Spleen (tissue), 11 donors: ENCODE results near the gene HLA-DMB. TPM values are rescaled to one million over a fixed set of nuclear protein-coding genes. Genes with fewer than 3 reads are reported as not detected.

Source experiments
- DNase-seq: peaks from one replicate; pipeline ENCODE4 v3.0.0-alpha.2; 2020
- H3K27ac ChIP-seq, 8 donors: fragments of 200-600 bp; sonication (generic) in 7 of 8; 1 replicate in 4 of 8; 2 replicates in 4 of 8; pipeline versions ENCODE4 v1.5.0 to v1.8.0; 2016 to 2021; ENCODE audit warnings: inconsistent platforms in 4 of 8, mild to moderate bottlenecking in 4 of 8, moderate library complexity in 1 of 8
- H3K27me3 ChIP-seq, 7 donors: fragments of 200-600 bp; sonication (generic) in 6 of 7; replicated peaks in 1 of 7; 1 replicate in 4 of 7; 2 replicates in 3 of 7; pipeline versions ENCODE4 v1.5.0 to v1.8.0; 2016 to 2021; ENCODE audit warnings: inconsistent platforms in 3 of 7, mild to moderate bottlenecking in 1 of 7
- H3K36me3 ChIP-seq, 6 donors: fragments of 200-600 bp; sonication (generic) in 5 of 6; 1 replicate in 4 of 6; 2 replicates in 2 of 6; pipeline versions ENCODE4 v1.5.0 to v1.8.0; 2016 to 2021; ENCODE audit warnings: inconsistent platforms in 2 of 6
- H3K4me1 ChIP-seq, 6 donors: fragments of 200-600 bp; sonication (generic) in 5 of 6; 1 replicate in 3 of 6; 2 replicates in 3 of 6; pipeline versions ENCODE4 v1.5.0 to v1.8.0; 2016 to 2021; ENCODE audit warnings: inconsistent platforms in 3 of 6
- H3K4me3 ChIP-seq, 8 donors: fragments of 200-600 bp; sonication (generic) in 7 of 8; 1 replicate in 4 of 8; 2 replicates in 4 of 8; pipeline versions ENCODE4 v1.5.0 to v1.8.0; 2016 to 2021; ENCODE audit warnings: inconsistent platforms in 4 of 8, mild to moderate bottlenecking in 4 of 8, moderate library complexity in 2 of 8
- H3K9me3 ChIP-seq, 8 donors: fragments of 200-600 bp; sonication (generic) in 7 of 8; 1 replicate in 4 of 8; 2 replicates in 4 of 8; pipeline versions ENCODE4 v1.5.0 to v1.8.0; 2016 to 2021; ENCODE audit warnings: inconsistent platforms in 4 of 8
- CTCF ChIP-seq, 11 experiments: fragments of 200-600 bp in 7 of 11; fragments of 450-650 bp in 4 of 11; sonication (generic) in 4 of 11; IDR thresholded peaks in 8 of 11; conservative IDR thresholded peaks in 3 of 11; 1 replicate in 7 of 11; 2 replicates in 4 of 11; pipeline versions ENCODE4 v1.4.0 to v1.8.0; 2016 to 2021; ENCODE audit warnings: antibody characterized with exemption in 11 of 11, inconsistent platforms in 4 of 11, mild to moderate bottlenecking in 1 of 11
- POLR2A ChIP-seq, 3 donors: fragments of 450-650 bp; IDR thresholded peaks; one replicate each; pipeline ENCODE4 v1.5.1; 2017; ENCODE audit warnings: antibody characterized with exemption in 3 of 3, mild to moderate bottlenecking in 1 of 3
- POLR2AphosphoS5 ChIP-seq, 3 donors: sonication (generic); formaldehyde crosslinking; IDR thresholded peaks; one replicate each; pipeline ENCODE4 v1.5.1; 2017; ENCODE audit warnings: antibody characterized with exemption in 3 of 3
- WGBS, 5 donors: extraction: QIAGEN DNeasy Blood & Tissue Kit in 3 of 5; methylation state at CpG; one replicate each; pipeline versions ENCODE4 v1.1.5 to v1.1.7; 2013 to 2018; 5-methylcytosine and 5-hydroxymethylcytosine counted together
- intact Hi-C: fragments of 100-400 bp; cut with DNase I; formaldehyde crosslinking; loops from one replicate; pipeline ENCODE4 v1.15.0; 2023; ENCODE audit warnings: low total_unique reads
- polyA plus RNA-seq, 3 donors: library from polyadenylated mRNA; stranded (reverse); fragments of 200-250 nt; gene quantifications; one replicate each; pipeline ENCODE4 v1.2.1, GENCODE V29; 2013
- total RNA-seq, 7 donors: library from RNA; depleted of rRNA in 3 of 7; stranded (reverse); fragments of >200 nt in 3 of 7; fragmentation: NEBNext Ultra II Directional in 4 of 7; extraction: Animal tissue kit (Norgen Biotek cat#: 25700) in 4 of 7; gene quantifications; one replicate each; pipeline versions ENCODE4 v1.1.0 to v1.2.1, GENCODE V29; 2016 to 2021
- donor health status: healthy with polysubstance abuse.
- donor health status: DM: no; HTN: no; CAD: no; lungs with moderate emphysema.
- donor health status: DM: no; HTN: no; CAD: no.
- donor health status: Bipolar disorder and iron deficiency.
- donor health status: healthy.
- donor health status: DM: no; HTN: no; CAD: no.
- donor health status: DM: yes; HTN: yes; CAD: no.

Gene HLA-DMB
- total and polyA plus RNA-seq, 10 donors, result 124 to 226 (median 155) TPM

GRCh38 chr6:32908897-32909296, 31.9 kb downstream of the HLA-DMB start:
- Histone ChIP-seq H3K4me1 (peaks cover 0 to 16% (median 0%) of the 10 kb centered on the region in 6 donors), H3K27me3 (no peaks in the 10 kb centered on the region), H3K9me3 (no peaks in the 10 kb centered on the region), H3K4me3 (no peak overlapping the region), H3K36me3 (no peaks in the 10 kb centered on the region), H3K27ac (peak overlapping the region in 1 of 8 donors; percentile 40)
- intact Hi-C loops, result no loop called here
- DNase-seq, result no peak
- TF ChIP-seq CTCF (IDR thresholded peaks at IDR 0.05 in 8 of 11, conservative IDR thresholded peaks at IDR 0.05 in 3 of 11) (no peak), POLR2A (IDR thresholded peaks at IDR 0.05) (no peak), POLR2AphosphoS5 (IDR thresholded peaks at IDR 0.05) (no peak)
- 71 to 82% (median 78%) methylated on average over 2 of the region's 2 CpGs for WGBS, 5 donors

- no peaks in the 10 kb centered on the region for H3K27me3 ChIP-seq
Observed at GRCh38 chr6:32906539-32906938, 34.3 kb downstream of the HLA-DMB start.

GRCh38 chr6:32905078-32905477, 35.8 kb downstream of the HLA-DMB start:
- Histone ChIP-seq H3K9me3 (no peaks in the 10 kb centered on the region), H3K36me3 (peaks cover 0 to 10% (median 4%) of the 10 kb centered on the region in 6 donors), H3K4me3 (no peak overlapping the region), H3K4me1 (peaks cover 0 to 26% (median 3%) of the 10 kb centered on the region in 6 donors), H3K27ac (no peak overlapping the region), H3K27me3 (no peaks in the 10 kb centered on the region)
- no peak for DNase-seq
- TF ChIP-seq CTCF (IDR thresholded peaks at IDR 0.05 in 8 of 11, conservative IDR thresholded peaks at IDR 0.05 in 3 of 11) (no peak), POLR2A (IDR thresholded peaks at IDR 0.05) (no peak), POLR2AphosphoS5 (IDR thresholded peaks at IDR 0.05) (no peak)
- WGBS, 5 donors, result 42 to 72% (median 59%) methylated on average over 2 of the region's 2 CpGs
- intact Hi-C loops, result no loop called here

More at GRCh38 chr6:32906539-32906938, 34.3 kb downstream of the HLA-DMB start:
- peaks cover 0 to 3% (median under 1%) of the 10 kb centered on the region in 6 donors for H3K36me3 ChIP-seq
- intact Hi-C loops, result no loop called here
- no peak overlapping the region for H3K4me3 ChIP-seq
- TF ChIP-seq CTCF (IDR thresholded peaks at IDR 0.05 in 8 of 11, conservative IDR thresholded peaks at IDR 0.05 in 3 of 11), result no peak
- no peak for TF ChIP-seq POLR2A (IDR thresholded peaks at IDR 0.05)
- TF ChIP-seq POLR2AphosphoS5 (IDR thresholded peaks at IDR 0.05), result no peak
- DNase-seq, result no peak
- 72 to 91% (median 83%) methylated on average over 1 of the region's 1 CpG for WGBS, 5 donors
- H3K9me3 ChIP-seq, result no peaks in the 10 kb centered on the region
- no peak overlapping the region for H3K27ac ChIP-seq
- H3K4me1 ChIP-seq, result peaks cover 0 to 26% (median 3%) of the 10 kb centered on the region in 6 donors

- no peak overlapping the region for H3K27ac ChIP-seq
- H3K27me3 ChIP-seq, result no peaks in the 10 kb centered on the region
- no peak for DNase-seq
- intact Hi-C loops, result no loop called here
- peaks cover 0 to 23% (median 2%) of the 10 kb centered on the region in 6 donors for H3K4me1 ChIP-seq
- H3K4me3 ChIP-seq, result no peak overlapping the region
- H3K36me3 ChIP-seq, result peaks cover 0 to 10% (median 4%) of the 10 kb centered on the region in 6 donors
- no peaks in the 10 kb centered on the region for H3K9me3 ChIP-seq
- TF ChIP-seq POLR2AphosphoS5 (IDR thresholded peaks at IDR 0.05) (no peak), CTCF (IDR thresholded peaks at IDR 0.05 in 8 of 11, conservative IDR thresholded peaks at IDR 0.05 in 3 of 11) (no peak), POLR2A (IDR thresholded peaks at IDR 0.05) (no peak)
Observed at GRCh38 chr6:32903952-32904351, 36.9 kb downstream of the HLA-DMB start.
